Brain microvascular endothelial cell (primary cell): ENCODE data around the gene CHST9.

Experiments
- DNase-seq: peaks from one replicate; pipeline ENCODE4 v3.0.0-alpha.2; 2020
- H3K27ac ChIP-seq: fragments of 250-450 bp; sonication (Bioruptor Pico); 2 replicates; pipeline ENCODE4 v1.5.1; 2020; ENCODE audit warnings: mild to moderate bottlenecking, moderate library complexity
- H3K27me3 ChIP-seq: fragments of 250-450 bp; sonication (Bioruptor Pico); replicated peaks from 2 replicates; pipeline ENCODE4 v1.5.1; 2020; ENCODE audit warnings: mild to moderate bottlenecking
- H3K36me3 ChIP-seq: fragments of 250-450 bp; sonication (Bioruptor Pico); replicated peaks from 2 replicates; pipeline ENCODE4 v1.5.1; 2020; ENCODE audit warnings: mild to moderate bottlenecking
- H3K4me3 ChIP-seq: 2 replicates; pipeline ENCODE4 v1.5.1; 2011; ENCODE audit warnings: low read depth, mild to moderate bottlenecking, control low read depth, low read length, moderate library complexity
- CTCF ChIP-seq: IDR thresholded peaks from 2 replicates; pipeline ENCODE4 v1.5.1; 2011; ENCODE audit warnings: low read depth, mild to moderate bottlenecking, moderate library complexity, low read length, control low read depth, inconsistent platforms; ENCODE audit errors: missing control alignments
- in situ Hi-C: cut with HindIII; loops from 2 replicates; pipeline ENCODE4 v1.10.0; 2017; ENCODE audit warnings: low sequenced_read_pairs, low pct_ligation_motif_present

The CHST9 gene

DNA sequence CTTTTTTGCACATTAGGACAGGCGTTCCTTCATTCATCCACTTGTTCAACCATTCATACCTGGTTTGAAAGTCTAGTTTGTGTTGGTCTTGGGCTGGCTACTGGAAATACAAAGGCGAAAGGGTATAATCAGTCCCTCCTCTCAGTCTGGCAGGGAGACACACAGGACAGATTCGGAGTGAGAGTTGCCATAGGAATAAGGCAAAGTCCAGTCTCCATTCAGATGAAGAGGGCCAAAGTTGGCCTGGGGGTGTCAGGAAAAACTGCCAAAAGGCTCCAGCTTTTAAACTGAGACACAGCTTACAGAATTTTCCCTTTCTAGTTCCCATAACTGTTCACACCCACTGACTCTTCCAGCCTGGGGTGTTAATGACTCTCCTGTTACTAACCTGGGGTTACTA lies 223.3 kb downstream of the CHST9 start:
- Histone ChIP-seq H3K36me3 (no peaks in the 10 kb centered on the region), H3K27ac (no peak overlapping the region), H3K27me3 (no peaks in the 10 kb centered on the region), H3K4me3 (no peak overlapping the region)
- no peak for TF ChIP-seq CTCF
- in situ Hi-C loops, result no loop called here
- DNase-seq, result no peak

GRCh38 chr18:26960911-26961310 lies 224.2 kb downstream of the CHST9 start:
- H3K27ac ChIP-seq, result no peak overlapping the region
- in situ Hi-C loops, result no loop called here
- no peak for DNase-seq

GRCh38 chr18:26956863-26957262 lies 228.2 kb downstream of the CHST9 start:
- Histone ChIP-seq H3K27ac (no peak overlapping the region), H3K36me3 (no peaks in the 10 kb centered on the region), H3K27me3 (no peaks in the 10 kb centered on the region), H3K4me3 (no peak overlapping the region)
- in situ Hi-C loops, result no loop called here
- DNase-seq, result no peak
- no peak for TF ChIP-seq CTCF

More at GRCh38 chr18:26960911-26961310, 224.2 kb downstream of the CHST9 start:
- no peak for TF ChIP-seq CTCF
- Histone ChIP-seq H3K36me3 (no peaks in the 10 kb centered on the region), H3K27me3 (no peaks in the 10 kb centered on the region), H3K4me3 (no peak overlapping the region)

- no peaks in the 10 kb centered on the region for H3K36me3 ChIP-seq
- TF ChIP-seq CTCF, result no peak
- no peak for DNase-seq
- H3K27me3 ChIP-seq, result no peaks in the 10 kb centered on the region
- H3K27ac ChIP-seq, result no peak overlapping the region
- no peak overlapping the region for H3K4me3 ChIP-seq
- in situ Hi-C loops, result no loop called here
Observed at GRCh38 chr18:26948703-26949102, 236.4 kb downstream of the CHST9 start.

DNA sequence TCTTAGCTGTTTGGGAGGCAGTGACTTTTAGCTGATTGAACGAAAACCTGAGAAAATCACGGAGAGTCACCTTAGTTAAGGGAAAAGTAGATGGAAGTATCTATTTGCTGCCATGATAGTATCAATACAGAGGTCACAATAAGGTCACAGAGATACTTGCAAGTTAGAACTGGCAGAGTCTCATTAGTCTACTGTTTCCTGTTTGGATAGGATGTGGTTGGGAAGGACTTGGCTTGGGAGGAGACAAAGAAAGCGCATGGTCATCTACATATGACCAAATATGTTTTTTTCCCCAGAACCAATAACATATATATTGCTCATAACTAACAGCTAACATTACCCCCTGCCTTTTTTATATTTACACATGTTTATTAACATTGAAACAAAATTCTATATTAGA lies 241.2 kb downstream of the CHST9 start:
- DNase-seq, result no peak
- Histone ChIP-seq H3K27me3 (no peaks in the 10 kb centered on the region), H3K27ac (no peak overlapping the region), H3K4me3 (no peak overlapping the region), H3K36me3 (no peaks in the 10 kb centered on the region)
- TF ChIP-seq CTCF, result no peak
- in situ Hi-C loops, result no loop called here

DNA sequence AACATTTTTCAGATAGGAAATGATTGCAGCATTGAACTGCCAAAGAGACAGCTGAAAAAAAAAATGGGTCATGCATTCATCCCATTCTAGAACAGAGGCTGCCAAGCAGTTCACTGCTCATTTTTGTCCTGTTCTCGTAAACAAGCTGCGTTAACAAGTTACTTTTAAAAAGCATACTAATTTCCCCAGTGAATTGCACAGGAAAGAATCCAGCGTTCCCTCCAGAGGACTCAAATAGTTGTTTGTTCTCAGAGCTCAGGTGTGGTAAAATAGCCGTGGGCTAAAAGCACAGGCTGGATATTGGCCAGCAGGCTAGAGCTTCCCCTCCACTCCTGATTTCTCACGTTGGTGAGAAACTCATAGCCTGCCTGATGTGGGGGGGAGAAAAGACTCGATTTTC lies 243.5 kb downstream of the CHST9 start:
- no peak overlapping the region for H3K4me3 ChIP-seq
- DNase-seq, result no peak
- no peaks in the 10 kb centered on the region for H3K27me3 ChIP-seq
- in situ Hi-C loops, result no loop called here
- TF ChIP-seq CTCF, result no peak
- no peaks in the 10 kb centered on the region for H3K36me3 ChIP-seq
- H3K27ac ChIP-seq, result no peak overlapping the region
